Body of pancreas (tissue), 4 donors: ENCODE data around the gene VOPP1.

Experiments used
- CTCF ChIP-seq, 7 experiments: fragments of 450-650 bp in 4 of 7; fragments of 200-600 bp in 3 of 7; sonication (generic) in 3 of 7; IDR thresholded peaks; one replicate each; pipeline ENCODE4 v1.5.1; 2016 to 2019; ENCODE audit warnings: antibody characterized with exemption in 7 of 7
- POLR2A ChIP-seq, 3 donors: fragments of 450-650 bp; IDR thresholded peaks; one replicate each; pipeline ENCODE4 v1.6.1; 2016; ENCODE audit warnings: antibody characterized with exemption in 3 of 3, mild to moderate bottlenecking in 2 of 3

- TF ChIP-seq CTCF (IDR thresholded peaks at IDR 0.05) (no peak), POLR2A (IDR thresholded peaks at IDR 0.05) (no peak)
Observed at GRCh38 chr7:55536619-55537457, 35.5 kb downstream of the VOPP1 start.
